ENCODE results near the gene COQ7. TPM values are rescaled to one million over a fixed set of nuclear protein-coding genes. Genes with fewer than 3 reads are reported as not detected.

The COQ7 gene
- 10 to 100 TPM; 15.1 to 36.2 (median 21.7) TPM for total RNA-seq

DNA sequence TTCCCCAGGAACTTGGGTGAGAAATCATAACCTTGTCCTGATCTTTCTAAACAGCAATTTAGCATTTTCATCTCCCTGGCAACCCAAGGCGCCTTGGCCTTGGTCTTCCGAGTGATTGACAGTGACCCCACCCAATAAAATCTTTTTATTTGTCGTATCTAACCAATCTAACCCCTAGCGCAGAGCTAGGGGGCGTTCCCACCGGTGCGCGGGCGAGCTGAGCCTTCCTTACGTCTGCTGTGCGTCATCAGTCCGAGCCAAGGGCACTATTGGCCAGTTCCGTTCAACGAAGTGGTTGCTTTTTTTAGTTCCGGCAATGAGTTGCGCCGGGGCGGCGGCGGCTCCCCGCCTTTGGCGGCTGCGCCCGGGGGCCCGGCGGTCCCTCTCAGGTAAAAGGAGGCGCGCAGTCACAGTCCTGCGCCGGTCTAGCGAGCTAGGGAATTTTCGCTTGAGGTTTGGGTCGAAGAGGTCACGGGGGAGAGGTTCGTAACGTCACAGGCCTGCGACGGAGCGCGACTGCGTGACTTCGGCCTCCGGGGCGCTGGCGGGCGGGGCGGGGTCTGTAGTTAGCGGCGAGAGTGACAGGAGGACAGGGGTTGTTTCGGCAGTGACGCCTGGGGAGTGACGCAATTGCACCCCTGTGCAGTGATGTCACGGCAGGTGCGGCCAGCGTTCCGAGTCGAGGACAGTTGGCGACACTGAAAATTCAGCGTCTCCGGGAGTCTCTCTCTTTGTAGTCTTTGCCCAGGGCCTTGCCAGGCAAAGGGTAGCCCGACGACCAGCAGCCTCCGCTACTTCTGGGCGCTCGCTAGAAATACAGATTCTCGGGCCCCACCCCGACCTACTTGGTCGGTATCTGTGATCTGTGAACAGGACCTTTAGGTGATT, at the start of gene COQ7:
Gene COQ7, plus strand, starts transcription at position 266 of the 888 bp plus-strand sequence. Its CDS starts 51 bp downstream, at position 317.
- TF ChIP-seq, protein P1, sequence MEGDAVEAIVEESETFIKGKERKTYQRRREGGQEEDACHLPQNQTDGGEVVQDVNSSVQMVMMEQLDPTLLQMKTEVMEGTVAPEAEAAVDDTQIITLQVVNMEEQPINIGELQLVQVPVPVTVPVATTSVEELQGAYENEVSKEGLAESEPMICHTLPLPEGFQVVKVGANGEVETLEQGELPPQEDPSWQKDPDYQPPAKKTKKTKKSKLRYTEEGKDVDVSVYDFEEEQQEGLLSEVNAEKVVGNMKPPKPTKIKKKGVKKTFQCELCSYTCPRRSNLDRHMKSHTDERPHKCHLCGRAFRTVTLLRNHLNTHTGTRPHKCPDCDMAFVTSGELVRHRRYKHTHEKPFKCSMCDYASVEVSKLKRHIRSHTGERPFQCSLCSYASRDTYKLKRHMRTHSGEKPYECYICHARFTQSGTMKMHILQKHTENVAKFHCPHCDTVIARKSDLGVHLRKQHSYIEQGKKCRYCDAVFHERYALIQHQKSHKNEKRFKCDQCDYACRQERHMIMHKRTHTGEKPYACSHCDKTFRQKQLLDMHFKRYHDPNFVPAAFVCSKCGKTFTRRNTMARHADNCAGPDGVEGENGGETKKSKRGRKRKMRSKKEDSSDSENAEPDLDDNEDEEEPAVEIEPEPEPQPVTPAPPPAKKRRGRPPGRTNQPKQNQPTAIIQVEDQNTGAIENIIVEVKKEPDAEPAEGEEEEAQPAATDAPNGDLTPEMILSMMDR (IDR thresholded peaks at IDR 0.05 in 4 of 5, conservative IDR thresholded peaks at IDR 0.05 in 1 of 5), result no peak
- peak; percentile 79 to 80 for TF ChIP-seq POLR2A (IDR thresholded peaks at IDR 0.05)
- DNase-seq, result peak; percentile 98 to 99
- ATAC-seq, result peak; percentile 95 to 98
- H3K4me3 ChIP-seq, result peak within 1 kb of the TSS; percentile 75 to 95 (median 78)
- intact Hi-C loops (cut with DNase I; ENCODE audit: low total_unique reads), result loop anchor here (1.0 to 5.0 kb wide), 5 partner anchors 45 to 820 kb away; partner anchors contain the start of genes GDE1, ITPRIPL2 and VPS35L
- in situ Hi-C loops (cut with MboI; ENCODE audit: low sequenced_read_pairs in 4 of 4), result loop anchor here in 1 of 4 donors (25.0 kb wide), 1 partner anchor 280 kb away; the partner anchor contains the start of gene RPS15A
- H3K36me3 ChIP-seq, result no peaks in the 10 kb centered on the region
- no peaks in the 10 kb centered on the region for H3K27me3 ChIP-seq
- H3K9me3 ChIP-seq, result no peaks in the 10 kb centered on the region
- H3K27ac ChIP-seq, result peak within 1 kb of the TSS; percentile 94 to 99 (median 96)
- peaks cover 14 to 20% of the 10 kb centered on the region in 2 donors for H3K4me1 ChIP-seq

- TF ChIP-seq, protein P1 (IDR thresholded peaks at IDR 0.05 in 4 of 5, conservative IDR thresholded peaks at IDR 0.05 in 1 of 5), result no peak
- no peak for TF ChIP-seq POLR2A (IDR thresholded peaks at IDR 0.05)
- DNase-seq (no peak), ATAC-seq (no peak)
- Histone ChIP-seq H3K9me3 (no peaks in the 10 kb centered on the region), H3K4me3 (no peak overlapping the region), H3K27ac (no peak overlapping the region), H3K36me3 (no peaks in the 10 kb centered on the region), H3K27me3 (no peaks in the 10 kb centered on the region), H3K4me1 (no peaks in the 10 kb centered on the region)
- in situ Hi-C loops (cut with MboI; ENCODE audit: low sequenced_read_pairs in 4 of 4) (no loop called here), intact Hi-C loops (cut with DNase I; ENCODE audit: low total_unique reads) (no loop called here)
Measured at GRCh38 chr16:19020689-19021088, 46.7 kb upstream of the COQ7 start.

DNA sequence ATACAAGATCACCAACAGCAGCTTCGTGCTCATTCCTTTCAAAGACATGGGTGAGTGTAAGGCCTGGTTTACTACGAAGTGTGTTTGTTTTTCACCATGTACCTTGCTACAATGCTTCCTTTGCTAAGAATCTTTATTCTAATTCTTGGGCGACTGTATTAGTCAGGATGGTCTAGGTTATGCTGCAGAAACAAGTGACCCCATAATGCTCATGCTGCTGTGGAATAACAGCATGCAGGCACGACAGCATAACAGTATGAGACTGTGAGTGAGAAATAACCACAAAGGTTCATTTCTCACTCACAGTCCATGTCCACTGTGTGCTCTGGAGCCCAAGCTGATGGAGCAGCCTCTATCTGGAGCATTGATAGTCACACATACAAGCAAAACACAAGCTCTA, 45.7 kb upstream of the COQ7 start:
- no peaks in the 10 kb centered on the region for H3K27me3 ChIP-seq
- H3K4me1 ChIP-seq, result no peaks in the 10 kb centered on the region
- in situ Hi-C loops (cut with MboI; ENCODE audit: low sequenced_read_pairs in 4 of 4) (no loop called here), intact Hi-C loops (cut with DNase I; ENCODE audit: low total_unique reads) (no loop called here)
- no peak overlapping the region for H3K4me3 ChIP-seq
- DNase-seq, result no peak
- H3K27ac ChIP-seq, result no peak overlapping the region
- TF ChIP-seq POLR2A (IDR thresholded peaks at IDR 0.05), result no peak
- TF ChIP-seq, protein P1 (IDR thresholded peaks at IDR 0.05 in 4 of 5, conservative IDR thresholded peaks at IDR 0.05 in 1 of 5), result no peak
- H3K9me3 ChIP-seq, result no peaks in the 10 kb centered on the region
- no peak for ATAC-seq
- no peaks in the 10 kb centered on the region for H3K36me3 ChIP-seq

DNA sequence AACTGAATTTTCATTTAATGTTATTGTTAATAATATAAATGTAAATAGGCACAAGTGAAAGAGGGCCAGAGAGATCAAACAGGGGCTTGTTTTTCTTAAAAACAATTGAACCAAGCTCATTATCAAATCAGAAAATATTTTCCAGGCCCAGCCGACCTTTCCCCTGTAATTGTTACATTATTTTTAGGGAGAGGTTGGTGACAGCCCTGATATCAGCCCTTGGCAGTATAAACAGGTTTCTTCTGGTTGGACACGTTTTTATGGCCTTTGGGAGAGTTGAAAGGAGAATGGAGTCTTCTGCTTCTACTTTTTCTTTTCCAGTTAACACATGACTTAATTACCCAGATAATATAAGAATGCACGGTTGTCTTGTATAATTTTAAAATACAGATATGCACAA, 40.0 kb upstream of the COQ7 start:
- peaks cover 0 to 3% of the 10 kb centered on the region in 2 donors for H3K4me1 ChIP-seq
- H3K9me3 ChIP-seq, result no peaks in the 10 kb centered on the region
- H3K36me3 ChIP-seq, result no peaks in the 10 kb centered on the region
- intact Hi-C loops (cut with DNase I; ENCODE audit: low total_unique reads), result no loop called here
- H3K4me3 ChIP-seq, result no peak overlapping the region
- H3K27ac ChIP-seq, result no peak overlapping the region
- in situ Hi-C loops (cut with MboI; ENCODE audit: low sequenced_read_pairs in 4 of 4), result no loop called here
- TF ChIP-seq, protein P1 (IDR thresholded peaks at IDR 0.05 in 4 of 5, conservative IDR thresholded peaks at IDR 0.05 in 1 of 5), result no peak
- TF ChIP-seq POLR2A (IDR thresholded peaks at IDR 0.05), result no peak
- ATAC-seq (no peak), DNase-seq (no peak)
- no peaks in the 10 kb centered on the region for H3K27me3 ChIP-seq

Data from gastrocnemius medialis (tissue), 4 donors.